ENCODE results near the gene OSCAR.
"Not testable (repeated sequence)": the region's sequence is repeated elsewhere in the genome, so short reads cannot be mapped to it uniquely, and the experiment has no call there.

OSCAR gene

DNA sequence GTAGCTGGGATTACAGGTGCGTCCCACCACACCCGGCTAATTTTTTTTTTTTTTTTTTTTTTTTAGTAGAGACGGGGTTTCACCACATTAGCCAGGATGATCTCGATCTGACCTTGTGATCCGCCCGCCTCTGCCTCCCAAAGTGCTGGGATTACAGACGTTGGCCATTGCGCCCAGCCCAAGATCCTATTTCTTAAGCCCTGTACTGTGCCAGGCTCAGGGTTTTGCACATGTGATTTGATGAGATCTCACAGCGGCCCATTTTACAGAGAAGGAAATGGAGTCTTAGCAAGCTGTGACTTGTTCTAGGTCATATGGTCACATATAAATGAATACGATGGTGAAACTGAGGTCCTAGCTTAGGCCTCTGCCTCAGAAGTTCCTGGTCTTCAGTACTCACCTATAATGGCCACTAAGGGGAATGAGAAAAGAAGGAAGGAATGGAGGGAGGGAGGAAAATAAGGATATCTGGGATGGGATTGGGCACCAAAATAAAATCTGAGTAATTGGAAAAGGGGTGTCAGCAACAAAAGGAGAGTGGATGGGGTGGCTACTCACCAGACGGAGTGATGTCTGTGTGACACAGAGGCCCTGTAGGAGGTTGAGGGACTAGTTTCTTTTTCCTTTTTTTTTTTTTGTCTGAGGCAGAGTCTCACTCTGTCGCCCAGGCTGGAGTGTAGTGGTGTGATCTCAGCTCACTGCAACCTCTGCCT, 1.3 kb downstream of the OSCAR start:
- no peaks in the 10 kb centered on the region for H3K36me3 ChIP-seq (replicated peaks; ENCODE audit: insufficient read depth, low read length)
- no peaks in the 10 kb centered on the region for H4K20me1 ChIP-seq (ENCODE audit: insufficient read depth, low read length)
- H3K9me2 ChIP-seq (replicated peaks; ENCODE audit: insufficient read depth, low read length): no peaks in the 10 kb centered on the region
- peaks cover 17% of the 10 kb centered on the region for H3K79me2 ChIP-seq (ENCODE audit: low read length)
- H3K4me1 ChIP-seq (ENCODE audit: low read length): no peaks in the 10 kb centered on the region
- no peak overlapping the region for H3K4me2 ChIP-seq (ENCODE audit: low read depth, low read length)
- DNase-seq: no peak
- no peaks in the 10 kb centered on the region for H3F3A ChIP-seq (ENCODE audit: insufficient read depth, low read length)
- TF ChIP-seq CTCF (IDR thresholded peaks at IDR 0.05; ENCODE audit: low read length) (no peak), EZH2phosphoT487 (IDR thresholded peaks at IDR 0.05; ENCODE audit: low read length) (no peak), EZH2 (optimal IDR thresholded peaks at IDR 0.05; ENCODE audit: low read depth, low read length) (no peak)
- H2AFZ ChIP-seq (ENCODE audit: low read length): no peak overlapping the region
- no peaks in the 10 kb centered on the region for H3K9me3 ChIP-seq (replicated peaks; ENCODE audit: insufficient read depth, low read length)
- no peak overlapping the region for H3K9ac ChIP-seq (ENCODE audit: low read length)
- H3K27ac ChIP-seq (ENCODE audit: low read length): no peak overlapping the region
- peaks cover 22% of the 10 kb centered on the region for H3K27me3 ChIP-seq (replicated peaks; ENCODE audit: insufficient read depth, low read length)
- no peak overlapping the region for H3K4me3 ChIP-seq (ENCODE audit: low read length)

GRCh38 chr19:54096617-54097106, 3.9 kb downstream of the OSCAR start:
- Histone ChIP-seq H4K20me1 (ENCODE audit: insufficient read depth, low read length) (no peaks in the 10 kb centered on the region), H3K79me2 (ENCODE audit: low read length) (no peaks in the 10 kb centered on the region), H3K4me3 (ENCODE audit: low read length) (no peak overlapping the region; the same call in 1 of the 2 replicates), H3F3A (ENCODE audit: insufficient read depth, low read length) (no peaks in the 10 kb centered on the region), H3K36me3 (replicated peaks; ENCODE audit: insufficient read depth, low read length) (no peaks in the 10 kb centered on the region), H3K4me2 (ENCODE audit: low read depth, low read length) (no peak overlapping the region; the same call in 1 of the 2 replicates), H3K27me3 (replicated peaks; ENCODE audit: insufficient read depth, low read length) (peaks cover 25% of the 10 kb centered on the region), H3K9me3 (replicated peaks; ENCODE audit: insufficient read depth, low read length) (no peaks in the 10 kb centered on the region), H3K27ac (ENCODE audit: low read length) (no peak overlapping the region), H2AFZ (ENCODE audit: low read length) (peak overlapping the region; percentile 51; the same call in 1 of the 2 replicates), H3K9me2 (replicated peaks; ENCODE audit: insufficient read depth, low read length) (no peaks in the 10 kb centered on the region), H3K4me1 (ENCODE audit: low read length) (no peaks in the 10 kb centered on the region), H3K9ac (ENCODE audit: low read length) (no peak overlapping the region)
- no peak for TF ChIP-seq CTCF (IDR thresholded peaks at IDR 0.05; ENCODE audit: low read length)
- TF ChIP-seq EZH2phosphoT487 (IDR thresholded peaks at IDR 0.05; ENCODE audit: low read length): no peak
- no peak for TF ChIP-seq EZH2 (optimal IDR thresholded peaks at IDR 0.05; ENCODE audit: low read depth, low read length)
- no peak for DNase-seq

DNA sequence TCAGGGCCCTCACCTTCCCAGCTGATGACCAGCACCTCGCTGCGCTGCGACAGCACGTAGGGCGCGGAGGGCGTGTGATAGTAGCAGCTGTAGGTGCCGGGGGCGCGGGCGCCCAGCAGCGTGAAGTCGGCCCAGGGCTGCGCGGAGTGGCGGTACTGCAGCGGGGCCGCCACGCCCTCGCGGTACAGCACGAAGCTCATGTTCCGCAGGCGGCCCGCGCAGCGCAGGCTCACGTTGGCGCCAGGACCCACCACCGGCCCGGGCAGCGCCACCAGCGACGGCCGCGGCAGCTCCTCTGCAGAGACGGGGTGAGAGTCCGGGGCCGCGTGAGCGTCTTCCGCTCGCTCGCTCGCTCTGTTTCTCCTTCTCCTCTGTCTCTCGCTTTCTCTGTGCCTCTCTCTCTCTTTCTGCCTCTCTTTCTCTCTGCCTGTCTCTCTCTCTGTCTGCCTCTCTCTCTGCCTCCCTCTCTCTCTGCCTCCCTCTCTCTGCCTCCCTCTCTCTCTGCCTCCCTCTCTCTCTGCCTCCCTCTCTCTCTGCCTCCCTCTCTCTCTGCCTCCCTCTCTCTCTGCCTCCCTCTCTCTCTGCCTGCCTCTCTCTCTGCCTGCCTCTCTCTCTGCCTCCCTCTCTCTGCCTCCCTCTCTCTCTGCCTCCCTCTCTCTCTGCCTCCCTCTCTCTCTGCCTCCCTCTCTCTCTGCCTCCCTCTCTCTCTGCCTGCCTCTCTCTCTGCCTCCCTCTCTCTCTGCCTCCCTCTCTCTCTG, 4.6 kb downstream of the OSCAR start:
- H2AFZ ChIP-seq (ENCODE audit: low read length): not testable (repeated sequence)
- H3K27me3 ChIP-seq (replicated peaks; ENCODE audit: insufficient read depth, low read length): peaks cover 25% of the 10 kb centered on the region

More for the DNA sequence above, 4.6 kb downstream of the OSCAR start:
- not testable (repeated sequence) for H4K20me1 ChIP-seq (ENCODE audit: insufficient read depth, low read length); H3K9ac ChIP-seq (ENCODE audit: low read length); H3K9me3 ChIP-seq (replicated peaks; ENCODE audit: insufficient read depth, low read length); H3F3A ChIP-seq (ENCODE audit: insufficient read depth, low read length); H3K4me3 ChIP-seq (ENCODE audit: low read length); H3K9me2 ChIP-seq (replicated peaks; ENCODE audit: insufficient read depth, low read length); H3K4me1 ChIP-seq (ENCODE audit: low read length); H3K4me2 ChIP-seq (ENCODE audit: low read depth, low read length); DNase-seq; H3K36me3 ChIP-seq (replicated peaks; ENCODE audit: insufficient read depth, low read length); H3K27ac ChIP-seq (ENCODE audit: low read length); H3K79me2 ChIP-seq (ENCODE audit: low read length)
